Mucosa of rectum (tissue), 2 donors: ENCODE measurements around the gene RSPH9.

Experiments
- H3K27ac ChIP-seq, 2 donors: one replicate each; pipeline ENCODE4 v1.7.0; 2013; ENCODE audit warnings: inconsistent platforms in 2 of 2, low read depth in 2 of 2, low read length in 2 of 2
- H3K27me3 ChIP-seq, 2 donors: one replicate each; pipeline ENCODE4 v1.7.0; 2013; ENCODE audit warnings: low read length in 2 of 2; ENCODE audit not compliant: control insufficient read depth in 2 of 2, insufficient read depth in 2 of 2
- H3K36me3 ChIP-seq, 2 donors: one replicate each; pipeline ENCODE4 v1.7.0; 2013; ENCODE audit warnings: low read length in 2 of 2; ENCODE audit not compliant: control insufficient read depth in 2 of 2, insufficient read depth in 2 of 2
- H3K4me1 ChIP-seq, 2 donors: one replicate each; pipeline ENCODE4 v1.7.0; 2013; ENCODE audit warnings: low read length in 2 of 2, mild to moderate bottlenecking in 1 of 2; ENCODE audit not compliant: control insufficient read depth in 2 of 2, insufficient read depth in 2 of 2
- H3K4me3 ChIP-seq, 2 donors: one replicate each; pipeline ENCODE4 v1.7.0; 2013; ENCODE audit warnings: low read length in 2 of 2
- H3K9ac ChIP-seq, 2 donors: one replicate each; pipeline ENCODE4 v1.7.0; 2013; ENCODE audit warnings: low read length in 2 of 2, low read depth in 1 of 2, mild to moderate bottlenecking in 1 of 2
- H3K9me3 ChIP-seq, 2 donors: one replicate each; pipeline ENCODE4 v1.7.0; 2013; ENCODE audit warnings: low read length in 2 of 2; ENCODE audit not compliant: control insufficient read depth in 2 of 2
- donor health status: healthy.
- donor health status: Normal muscosa, but diverticular disease.

RSPH9 gene

DNA sequence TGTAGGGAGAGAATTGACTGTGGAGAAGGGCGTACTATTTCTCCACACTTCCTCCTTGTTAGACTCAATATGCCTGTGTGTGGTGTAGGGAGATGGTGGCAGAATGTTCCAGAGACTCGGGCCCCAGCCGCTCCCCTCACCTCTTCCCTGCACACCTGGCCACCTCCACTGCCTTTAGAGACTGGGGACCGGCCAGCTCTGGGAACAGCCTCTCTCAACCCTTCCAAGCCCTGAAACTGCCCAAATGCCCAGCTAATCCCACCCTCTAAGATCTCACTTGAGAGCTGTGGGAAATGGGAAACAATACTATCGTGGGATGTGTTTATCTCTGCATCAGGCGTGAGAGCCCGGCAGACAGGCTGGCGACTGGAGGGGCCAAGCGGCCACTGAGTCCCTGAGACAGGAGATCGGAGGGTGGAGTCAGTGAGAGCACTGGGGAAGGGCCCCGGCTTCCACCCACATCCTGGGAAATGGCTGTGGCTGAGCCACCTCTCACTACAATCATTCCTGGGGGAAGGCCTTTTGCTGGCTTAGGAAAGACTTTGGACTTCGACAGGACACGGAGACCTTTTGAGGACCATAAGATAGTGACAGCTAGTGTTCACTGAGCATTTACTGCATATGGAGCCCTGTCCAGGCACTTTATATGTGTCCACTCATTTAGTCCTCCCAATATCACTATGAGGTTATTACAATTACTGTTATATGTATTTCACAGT is 73.7 kb downstream of the RSPH9 start:
- H3K9me3 ChIP-seq = no peaks in the 10 kb centered on the region
- H3K27ac ChIP-seq = no peak overlapping the region
- H3K9ac ChIP-seq = no peak overlapping the region
- no peaks in the 10 kb centered on the region for H3K36me3 ChIP-seq
- H3K4me1 ChIP-seq = peaks cover 5 to 7% of the 10 kb centered on the region in 2 donors
- H3K27me3 ChIP-seq = no peaks in the 10 kb centered on the region
- H3K4me3 ChIP-seq = no peak overlapping the region

DNA sequence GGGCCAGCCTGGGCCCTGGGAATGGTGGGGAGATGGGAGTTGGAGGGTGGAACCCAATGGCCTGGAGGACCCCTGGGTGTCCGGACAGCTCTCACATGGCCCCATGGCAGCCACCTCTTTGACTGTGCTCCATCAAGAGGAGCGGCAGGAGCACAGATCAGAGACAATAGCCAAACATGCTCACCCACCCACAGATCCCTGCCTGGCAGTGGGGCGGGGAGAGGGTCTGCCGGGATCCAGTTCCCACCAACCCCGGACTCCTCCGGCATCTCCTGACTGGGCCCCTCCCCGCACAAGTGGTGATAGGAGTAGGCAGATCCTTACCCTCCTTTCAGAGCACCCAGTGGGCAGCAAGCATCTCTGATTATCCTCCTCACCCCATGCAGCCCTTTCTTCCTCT is 74.7 kb downstream of the RSPH9 start:
- Histone ChIP-seq H3K9me3 (no peaks in the 10 kb centered on the region), H3K36me3 (no peaks in the 10 kb centered on the region), H3K4me3 (no peak overlapping the region), H3K27ac (no peak overlapping the region), H3K9ac (no peak overlapping the region), H3K4me1 (peaks cover 15 to 16% of the 10 kb centered on the region in 2 donors), H3K27me3 (no peaks in the 10 kb centered on the region)

DNA sequence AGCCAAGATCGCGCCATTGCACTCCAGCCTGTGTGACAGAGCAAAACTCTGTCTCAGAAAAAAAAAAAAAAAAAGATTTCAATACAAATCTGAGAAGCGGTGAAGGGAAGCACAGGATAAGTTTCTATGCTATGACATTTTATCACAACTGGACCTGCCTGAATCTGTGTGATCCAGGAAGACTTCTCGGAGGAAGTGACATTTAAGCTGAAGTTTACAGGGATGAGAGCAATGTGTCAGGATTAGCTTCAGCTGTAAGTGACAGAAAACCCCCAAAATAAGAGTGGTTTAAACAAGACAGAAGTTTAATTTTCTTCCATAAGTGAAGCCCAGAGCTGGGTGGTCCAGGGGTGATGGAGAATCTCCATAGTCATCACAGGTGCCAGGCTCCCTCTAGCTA is 76.2 kb downstream of the RSPH9 start:
- no peaks in the 10 kb centered on the region for H3K9me3 ChIP-seq
- no peaks in the 10 kb centered on the region for H3K27me3 ChIP-seq
- H3K36me3 ChIP-seq = no peaks in the 10 kb centered on the region
- peaks cover 20 to 21% of the 10 kb centered on the region in 2 donors for H3K4me1 ChIP-seq
- no peak overlapping the region for H3K4me3 ChIP-seq
- no peak overlapping the region for H3K9ac ChIP-seq
- no peak overlapping the region for H3K27ac ChIP-seq
